ENCODE measurements around the gene UNG.
"Not testable (repeated sequence)": the region's sequence is repeated elsewhere in the genome, so short reads cannot be mapped to it uniquely, and the experiment has no call there.

Gene UNG

GRCh38 chr12:109121346-109121880 lies 24.0 kb downstream of the UNG start:
- DNase-seq (ENCODE audit: low spot score), result no peak

- DNase-seq (ENCODE audit: low spot score), result no peak
Observed at GRCh38 chr12:109124878-109125648, 27.7 kb downstream of the UNG start.

- peak; percentile 33 for DNase-seq (ENCODE audit: low spot score)
Observed at GRCh38 chr12:109125791-109126190, 28.4 kb downstream of the UNG start.

GRCh38 chr12:109126784-109127183 lies 29.4 kb downstream of the UNG start:
- DNase-seq (ENCODE audit: low spot score), result no peak

- no peak for DNase-seq (ENCODE audit: low spot score)
Observed at GRCh38 chr12:109127533-109128242, 30.3 kb downstream of the UNG start.

- DNase-seq (ENCODE audit: low spot score), result peak; percentile 54
Observed at GRCh38 chr12:109130297-109131153, 33.1 kb downstream of the UNG start.

GRCh38 chr12:109131154-109132050 lies 34.0 kb downstream of the UNG start:
- DNase-seq (ENCODE audit: low spot score), result no peak

- no peak for DNase-seq (ENCODE audit: low spot score)
Observed at GRCh38 chr12:109134186-109134917, 37.0 kb downstream of the UNG start.

- DNase-seq (ENCODE audit: low spot score), result no peak
Observed at GRCh38 chr12:109137055-109137454, 39.7 kb downstream of the UNG start.

GRCh38 chr12:109139360-109139759 lies 42.0 kb downstream of the UNG start:
- DNase-seq (ENCODE audit: low spot score), result no peak

GRCh38 chr12:109139791-109140190 lies 42.4 kb downstream of the UNG start:
- no peak for DNase-seq (ENCODE audit: low spot score)

GRCh38 chr12:109140560-109140959 lies 43.2 kb downstream of the UNG start:
- DNase-seq (ENCODE audit: low spot score), result no peak

GRCh38 chr12:109144224-109144623 lies 46.8 kb downstream of the UNG start:
- DNase-seq (ENCODE audit: low spot score), result no peak

- DNase-seq (ENCODE audit: low spot score), result not testable (repeated sequence)
Observed at GRCh38 chr12:109147126-109147525, 49.7 kb downstream of the UNG start.

- no peak for DNase-seq (ENCODE audit: low spot score)
Observed at GRCh38 chr12:109147954-109148353, 50.6 kb downstream of the UNG start.

- DNase-seq (ENCODE audit: low spot score), result no peak
Observed at GRCh38 chr12:109150124-109150640, 52.8 kb downstream of the UNG start.

- DNase-seq (ENCODE audit: low spot score), result no peak
Observed at GRCh38 chr12:109151457-109151856, 54.1 kb downstream of the UNG start.

GRCh38 chr12:109153821-109154441 lies 56.5 kb downstream of the UNG start:
- DNase-seq (ENCODE audit: low spot score), result no peak
